NOMO-1 treated with DMSO at 0.1 percent for 48 hours (cell line): Measurements from ENCODE around the gene ERC2.
A peak's percentile ranks its signal among the peaks of the same experiment; 100 is the strongest.

Experiments used
- DNase-seq: peaks from one replicate; lab custom pipeline; 2025; ENCODE audit not compliant: unreplicated experiment; lab: John Stamatoyannopoulos, UW

The ERC2 gene

DNA sequence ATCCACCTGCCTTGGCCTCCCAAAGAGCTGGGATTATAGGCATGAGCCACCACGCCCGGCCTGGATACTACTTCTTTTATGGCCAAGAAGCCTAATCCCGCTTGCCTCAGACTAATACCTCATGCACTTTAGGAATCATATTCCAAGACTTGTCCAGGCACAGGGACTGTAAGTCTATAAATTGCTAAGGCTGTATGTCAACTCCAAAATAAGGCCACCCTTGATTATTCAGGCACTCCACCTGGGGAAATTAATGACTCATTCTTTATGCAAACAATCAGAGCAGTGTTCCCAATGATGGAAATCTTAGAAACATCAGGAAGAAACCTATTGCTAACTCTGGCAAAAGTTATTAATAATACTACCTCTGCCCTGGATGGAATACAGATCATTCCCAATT is 98.4 kb downstream of the ERC2 start:
- DNase-seq: no peak

DNA sequence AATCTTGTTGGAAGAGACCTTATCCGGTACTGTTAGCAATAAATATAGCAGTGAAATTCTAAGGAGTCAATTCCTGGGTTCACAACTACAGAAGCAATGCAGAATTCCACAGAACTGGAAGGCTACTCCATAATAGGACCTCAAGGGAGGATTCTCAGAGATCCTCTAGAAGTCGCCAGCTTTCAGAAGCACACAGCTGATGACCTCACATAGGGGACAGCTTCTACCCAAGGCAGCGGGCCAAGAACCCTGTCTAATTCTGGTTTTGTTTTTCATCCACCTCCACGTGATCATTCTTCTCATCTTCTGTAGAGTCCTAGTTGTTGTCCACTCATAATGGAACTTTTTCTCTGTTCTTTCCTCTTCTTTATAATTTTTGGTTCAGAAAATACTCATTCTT is 99.4 kb downstream of the ERC2 start:
- DNase-seq: no peak

DNA sequence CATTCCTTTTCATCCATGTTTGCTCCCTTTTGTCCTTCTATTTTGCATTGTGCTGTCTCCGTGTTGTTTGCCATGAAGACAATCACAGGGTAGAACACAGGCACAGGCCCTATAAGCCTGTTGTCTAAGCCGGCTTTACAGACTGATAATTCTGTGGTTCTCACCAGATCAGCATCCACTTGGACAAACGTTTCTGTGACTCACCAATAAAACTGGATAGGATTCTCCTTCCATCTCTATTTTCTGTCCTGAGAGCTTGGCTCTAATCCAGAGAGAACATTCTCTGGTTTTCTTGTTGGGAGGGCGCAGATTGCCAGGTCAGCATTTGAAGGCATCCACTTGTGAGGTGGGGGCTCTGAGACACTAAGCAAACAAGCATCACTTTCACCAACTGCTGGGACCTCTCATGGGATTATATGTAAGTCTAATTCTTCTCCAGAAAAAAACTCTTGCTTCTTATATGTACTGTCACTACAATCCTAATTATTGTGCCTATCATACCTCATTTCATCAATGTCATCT is 101.6 kb downstream of the ERC2 start:
- no peak for DNase-seq

DNA sequence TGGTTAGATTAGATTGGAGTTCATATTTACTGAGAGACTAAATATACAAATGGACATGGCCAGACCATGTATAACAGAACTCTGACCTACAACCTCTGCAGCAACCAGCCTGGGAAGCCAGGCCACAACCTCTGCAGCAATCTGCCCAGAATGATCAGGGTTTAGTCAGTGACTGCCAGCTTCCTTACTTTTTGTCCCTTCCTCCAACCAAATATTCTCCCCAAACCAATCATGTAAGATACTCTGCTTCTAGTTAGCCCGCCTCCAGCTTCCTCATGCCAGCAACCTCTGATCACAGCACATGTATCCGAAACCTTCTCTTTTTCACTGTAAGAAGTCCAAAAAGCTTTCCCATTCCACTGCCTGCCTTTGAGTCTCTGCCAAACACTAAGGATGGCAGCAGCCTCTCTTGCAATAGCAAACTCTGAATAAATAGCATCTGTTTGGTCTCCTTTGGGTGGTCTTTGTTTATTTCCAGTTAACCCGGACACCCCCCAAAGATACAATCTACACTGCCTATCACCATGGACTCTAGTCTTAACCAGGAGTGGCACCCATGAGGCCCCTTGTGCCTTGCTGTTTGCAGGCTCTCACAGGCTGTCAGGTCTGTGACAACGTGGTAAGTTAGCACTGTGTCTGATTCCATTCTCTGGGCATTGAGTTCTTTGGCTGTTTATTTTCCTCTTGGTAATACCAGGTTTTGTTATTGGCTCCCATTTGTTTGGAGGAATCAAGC is 102.2 kb downstream of the ERC2 start:
- DNase-seq: no peak

DNA sequence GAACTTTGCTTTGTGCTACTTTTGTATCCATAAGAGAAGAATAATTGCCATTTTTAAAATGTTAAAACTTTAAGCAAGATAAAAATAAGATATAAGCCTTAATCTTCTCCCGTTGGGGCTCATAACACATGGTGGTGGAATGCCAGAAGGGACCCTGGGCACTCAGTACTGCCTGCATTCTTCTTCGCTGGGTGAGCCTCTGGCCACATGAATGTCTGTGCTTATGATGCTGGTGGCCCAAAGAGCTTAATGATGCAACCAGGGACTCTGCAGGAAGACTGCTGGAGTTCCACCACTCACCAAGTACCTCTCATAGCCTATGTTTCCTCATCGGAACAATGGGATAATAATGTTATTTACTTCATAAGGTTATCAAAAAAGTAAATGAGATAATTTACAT is 103.6 kb downstream of the ERC2 start:
- DNase-seq: no peak

DNA sequence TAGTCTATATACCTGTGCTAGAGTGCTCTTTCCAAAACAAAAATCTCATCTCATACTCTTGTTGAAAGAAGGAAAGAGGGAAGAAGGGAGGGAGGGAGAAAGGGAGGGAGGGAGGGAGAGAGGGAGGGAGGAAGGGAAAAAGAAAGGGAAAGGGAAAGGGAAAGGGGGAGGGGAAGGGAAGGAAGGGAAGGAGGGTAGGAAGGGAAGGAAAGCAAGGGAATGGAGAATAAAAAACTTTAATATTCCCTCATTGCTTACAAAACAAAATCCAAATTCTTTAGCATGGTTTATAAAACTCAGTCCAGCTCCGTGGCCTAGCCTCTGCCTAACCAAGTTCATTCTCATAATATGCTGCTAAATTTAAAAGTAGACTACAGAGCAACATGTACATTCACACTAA is 104.5 kb downstream of the ERC2 start:
- DNase-seq: no peak

DNA sequence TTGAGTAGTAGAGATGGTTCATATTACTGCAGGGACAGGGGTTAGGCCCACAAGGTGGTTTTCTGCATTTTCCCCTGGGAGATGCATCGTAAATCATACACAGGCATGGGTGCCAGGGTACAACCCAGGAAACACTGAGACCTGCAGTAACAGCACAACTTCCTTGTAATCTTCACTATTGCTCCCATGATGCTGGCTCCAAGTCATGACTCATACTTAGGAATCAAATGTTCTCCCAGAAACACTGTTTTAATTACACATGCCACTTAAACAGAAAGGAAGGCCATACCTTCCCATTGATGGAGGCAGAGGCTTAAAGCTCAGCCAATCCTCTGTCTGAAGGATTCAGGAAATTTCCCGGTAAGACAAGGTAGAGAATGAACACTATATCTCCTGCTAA is 106.5 kb downstream of the ERC2 start:
- no peak for DNase-seq

DNA sequence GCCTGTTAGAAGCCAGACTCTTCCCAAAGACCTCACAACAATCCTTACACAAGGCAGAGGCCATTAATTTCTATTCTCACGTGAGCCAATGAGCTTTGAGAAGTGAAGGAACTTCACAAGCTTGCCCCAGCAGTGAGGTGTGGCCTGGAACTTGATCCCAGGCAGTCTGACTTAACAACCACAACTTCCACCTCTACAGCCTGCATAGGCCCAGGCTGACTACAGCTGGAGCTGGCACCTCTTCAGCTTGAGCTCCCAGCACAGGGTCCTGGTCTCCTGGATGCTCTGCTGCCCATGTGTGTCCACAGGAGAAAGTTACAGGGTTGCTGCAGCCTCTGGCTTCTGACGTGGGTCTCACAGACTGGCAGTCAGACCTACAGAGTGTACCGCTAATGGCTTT is 111.0 kb downstream of the ERC2 start:
- no peak for DNase-seq

DNA sequence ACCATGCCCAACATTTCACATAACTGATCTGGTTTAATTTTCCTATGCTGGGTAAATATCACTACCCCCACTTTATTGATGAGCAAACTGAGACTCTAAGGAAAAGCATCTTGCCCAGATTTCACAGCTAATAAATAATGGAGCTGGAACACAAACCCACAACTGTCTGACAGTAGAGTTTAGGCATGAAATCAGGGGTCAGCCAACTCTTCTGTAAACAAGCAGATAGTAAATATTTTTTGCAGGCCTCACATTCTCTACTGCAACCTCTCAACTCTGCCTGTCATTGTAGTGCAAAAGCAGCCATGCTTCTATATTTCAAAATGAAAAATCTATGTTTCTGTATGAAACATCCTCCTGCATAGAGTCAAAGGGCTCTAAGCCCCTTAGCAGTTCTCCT is 111.5 kb downstream of the ERC2 start:
- no peak for DNase-seq

DNA sequence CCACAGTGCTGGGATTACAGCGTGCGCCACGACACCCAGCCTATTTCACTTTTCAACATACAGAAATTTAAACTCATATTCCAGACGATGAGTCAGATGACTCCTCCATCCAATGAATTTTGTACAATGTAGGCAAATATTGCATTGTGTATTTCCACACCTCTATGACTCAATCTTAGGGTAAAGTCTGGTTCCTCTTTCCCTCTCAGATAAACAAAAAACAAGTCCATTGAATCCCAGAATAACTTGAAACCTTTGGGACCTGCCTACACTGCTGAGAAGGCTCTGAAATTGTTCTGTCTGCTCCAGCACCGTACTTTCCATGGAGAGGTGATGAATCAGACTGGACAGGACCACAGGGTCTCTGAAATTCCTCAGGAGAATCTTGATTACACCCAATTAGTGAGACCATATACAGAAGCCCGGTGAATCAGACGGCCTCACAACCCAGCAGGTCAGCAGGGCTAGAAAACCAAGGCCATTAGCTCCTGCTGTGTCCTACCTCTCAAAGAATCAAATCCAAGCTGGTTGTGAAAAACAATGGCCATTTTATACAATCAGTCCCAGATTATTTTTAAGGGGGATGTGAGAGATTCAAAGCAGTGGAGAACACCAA is 112.6 kb downstream of the ERC2 start:
- peak; percentile 76 for DNase-seq

DNA sequence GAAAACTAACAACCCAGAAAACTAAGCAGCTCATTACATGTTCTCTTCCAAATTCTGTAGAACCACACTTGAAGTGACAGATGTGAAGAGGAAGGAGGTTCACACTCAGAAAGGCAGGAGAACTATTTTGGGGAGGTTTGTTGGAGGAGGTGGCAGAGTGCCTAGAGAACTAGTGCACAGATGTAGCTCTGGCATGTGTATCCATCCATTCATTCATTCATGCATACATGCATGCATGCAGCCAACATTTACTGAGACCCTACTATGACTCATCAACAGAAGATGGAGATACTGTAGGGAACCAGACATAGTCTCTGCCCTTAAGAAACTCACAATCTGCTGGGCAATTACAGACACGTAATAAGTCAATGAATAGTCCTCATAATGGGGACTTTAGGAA is 116.7 kb downstream of the ERC2 start:
- DNase-seq: no peak

DNA sequence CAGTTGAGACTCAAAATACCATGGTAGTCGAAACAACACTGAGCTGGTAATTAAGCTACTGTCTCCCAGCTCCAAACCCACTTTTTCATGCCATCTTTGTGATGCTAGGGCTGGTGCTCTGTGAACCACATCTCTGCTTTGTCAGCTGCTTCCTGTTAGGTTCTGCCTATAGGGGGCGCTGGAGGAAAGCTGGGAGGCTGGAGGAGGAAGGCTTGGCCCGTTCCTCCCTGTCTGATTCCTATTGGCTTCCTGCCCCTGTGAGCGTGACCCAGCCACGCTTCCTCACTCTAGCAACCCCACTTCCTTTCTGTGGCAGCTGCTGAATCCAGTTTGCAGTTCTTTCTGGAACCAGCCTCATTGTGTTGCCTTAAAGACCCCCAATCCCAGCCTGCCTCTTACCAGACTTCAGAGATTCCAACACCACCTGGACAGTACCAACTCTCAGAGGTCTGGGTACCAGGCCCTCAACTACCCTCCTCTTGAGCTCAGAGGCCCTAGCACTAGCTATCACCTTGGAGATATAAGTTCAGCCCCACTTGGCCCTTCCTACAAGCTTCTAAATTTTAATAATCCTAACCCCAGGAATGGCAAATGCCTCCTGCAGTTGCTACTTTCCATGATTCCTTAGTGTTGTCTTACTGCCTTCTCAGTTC is 120.9 kb downstream of the ERC2 start:
- peak; percentile 74 for DNase-seq

DNA sequence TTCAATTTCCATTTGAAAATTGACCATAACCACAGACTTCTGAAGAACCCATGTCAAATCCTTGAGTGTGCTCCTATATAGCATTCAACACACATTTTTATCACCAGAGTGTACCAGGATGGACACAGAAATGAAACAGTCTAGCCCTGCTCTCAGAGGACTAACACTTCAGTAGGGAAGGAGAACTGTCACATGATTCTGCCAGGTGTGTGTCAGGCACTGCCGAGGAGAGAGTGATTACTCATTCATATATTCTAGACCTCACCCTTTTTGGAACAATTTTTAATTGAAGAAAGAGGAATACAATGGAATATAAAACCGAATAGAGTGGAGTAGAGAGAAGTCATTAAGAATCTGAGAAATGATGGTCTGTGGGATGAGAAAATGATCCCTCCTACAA is 125.8 kb downstream of the ERC2 start:
- no peak for DNase-seq

DNA sequence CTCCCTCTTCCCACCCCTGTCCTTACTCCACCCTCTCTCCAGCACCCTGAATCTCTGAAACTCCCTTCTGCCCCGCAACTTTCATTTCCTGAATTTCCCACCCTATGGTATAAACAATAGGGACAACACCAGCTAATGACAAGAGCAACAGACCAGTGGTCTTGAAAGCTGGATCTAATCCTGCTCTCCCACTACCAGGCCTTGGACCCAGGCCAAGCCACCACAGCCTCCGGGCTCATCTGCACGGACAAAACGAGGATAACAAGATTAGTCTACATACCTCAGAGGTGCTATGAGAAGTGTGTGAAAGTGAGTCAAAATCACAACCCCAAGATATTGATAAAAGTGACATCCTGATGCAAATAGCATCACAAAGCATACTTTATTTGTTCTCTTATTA is 128.6 kb downstream of the ERC2 start:
- DNase-seq: no peak

DNA sequence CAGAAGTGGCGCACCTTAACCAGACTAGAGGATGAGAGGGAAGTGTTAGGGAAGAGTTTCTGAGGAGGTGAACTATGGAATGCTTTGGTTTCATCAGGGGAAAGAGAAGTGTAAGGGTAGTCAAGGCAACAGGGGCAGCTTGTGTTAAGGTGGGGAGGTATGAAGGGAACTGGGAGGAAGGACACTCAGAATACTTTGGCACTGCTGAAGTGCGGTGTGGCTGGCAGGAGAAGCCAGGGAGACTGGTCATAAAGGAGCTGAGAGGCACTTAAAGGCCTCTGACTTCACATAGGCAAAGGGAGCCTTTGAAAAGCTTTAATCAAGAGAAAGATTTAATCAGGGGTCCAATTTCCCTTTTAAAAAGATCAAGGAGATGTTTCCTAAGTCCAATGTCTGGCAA is 129.0 kb downstream of the ERC2 start:
- no peak for DNase-seq

DNA sequence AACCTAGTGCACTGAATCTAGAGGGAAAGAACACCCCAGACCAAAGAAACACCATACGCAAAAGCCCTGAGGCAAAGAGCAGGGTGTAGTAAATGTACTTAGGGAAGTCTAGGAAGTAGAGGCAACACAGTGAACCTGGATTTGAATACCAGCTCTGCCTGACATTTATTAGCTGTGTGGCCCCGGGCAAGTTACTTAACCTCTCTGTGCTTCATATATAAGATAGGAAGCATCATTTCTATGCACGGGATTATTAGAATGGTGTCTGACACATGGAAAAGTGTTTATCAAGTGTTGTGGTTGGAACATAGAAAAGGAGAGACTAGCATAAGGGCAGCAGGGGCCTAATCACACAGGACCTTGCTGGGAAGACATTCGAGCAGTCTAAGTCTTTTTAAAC is 132.2 kb downstream of the ERC2 start:
- DNase-seq: no peak

DNA sequence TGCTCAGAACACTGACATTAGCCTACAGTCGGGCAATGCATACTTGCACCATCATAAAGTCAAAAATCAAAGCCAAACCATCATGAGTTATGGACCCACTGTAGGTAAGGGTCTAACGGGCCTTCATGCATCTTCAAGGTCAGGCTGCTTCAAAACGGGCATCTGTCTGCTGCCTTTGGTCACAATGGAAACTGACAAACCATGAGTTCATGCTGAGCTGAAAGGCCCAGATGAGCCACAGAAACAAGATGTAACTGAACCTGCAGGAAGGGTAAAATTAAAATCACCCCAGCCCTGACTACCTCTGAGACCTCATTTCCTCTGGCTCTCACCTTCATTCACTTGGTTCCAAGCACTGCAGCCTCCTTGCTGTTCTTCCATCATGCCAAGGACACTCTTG is 143.8 kb downstream of the ERC2 start:
- no peak for DNase-seq

DNA sequence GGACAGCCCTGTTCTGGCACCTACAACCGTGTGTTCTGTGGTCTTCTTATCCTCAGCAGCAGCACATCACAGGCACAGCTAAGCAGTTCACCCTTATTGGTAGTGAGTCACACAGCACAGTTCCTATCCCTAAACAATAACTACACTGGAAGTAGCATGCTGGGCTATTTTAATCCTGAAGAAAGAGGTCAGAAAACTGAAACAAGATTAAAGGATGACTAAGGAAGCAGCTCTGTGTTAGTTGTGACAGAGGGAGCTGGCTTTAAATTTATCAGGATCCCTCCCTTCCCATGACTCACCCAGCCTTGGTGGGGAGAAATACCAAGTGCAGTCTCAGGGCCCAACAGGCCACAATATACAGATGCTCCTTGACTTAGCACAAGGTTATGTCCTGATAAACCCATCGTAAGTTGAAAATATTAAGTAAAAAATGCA is 144.3 kb downstream of the ERC2 start:
- no peak for DNase-seq

DNA sequence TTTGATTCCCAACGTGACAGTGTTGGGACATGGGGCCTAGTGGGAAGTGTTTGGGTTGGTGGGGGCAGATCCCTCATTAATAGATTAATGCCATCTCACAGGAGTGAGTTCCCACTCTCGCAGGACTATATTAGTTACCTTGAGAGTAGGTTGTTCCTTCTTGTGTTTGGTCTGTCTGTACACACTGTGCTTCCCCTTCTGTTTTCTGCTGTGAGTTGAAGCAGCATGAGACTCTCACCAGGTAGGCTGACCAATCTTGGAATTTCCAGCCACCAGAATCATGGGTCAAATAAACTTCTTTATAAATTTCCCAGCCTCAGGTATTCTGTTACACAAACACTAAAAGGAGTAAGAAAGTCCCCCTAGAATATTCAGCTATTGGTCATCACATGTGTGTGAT is 145.4 kb downstream of the ERC2 start:
- no peak for DNase-seq

DNA sequence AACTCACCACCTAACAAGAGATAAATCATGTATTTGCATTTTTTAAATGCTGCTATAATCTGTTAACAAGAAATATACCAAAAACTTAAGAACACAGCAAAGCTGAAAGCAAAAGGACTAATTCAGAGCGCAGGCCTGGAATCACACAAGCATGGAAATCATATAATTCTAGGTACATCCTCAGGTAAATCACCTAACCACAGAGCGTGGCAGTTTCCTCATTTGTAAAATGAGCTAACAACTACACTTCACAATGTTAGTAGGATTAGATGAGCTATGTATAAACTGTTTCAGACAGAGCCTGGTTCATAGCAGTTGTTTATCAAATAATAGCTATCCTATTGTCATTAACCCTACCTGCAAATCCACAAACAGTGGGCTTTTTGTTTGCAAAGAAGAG is 146.4 kb downstream of the ERC2 start:
- DNase-seq: no peak

DNA sequence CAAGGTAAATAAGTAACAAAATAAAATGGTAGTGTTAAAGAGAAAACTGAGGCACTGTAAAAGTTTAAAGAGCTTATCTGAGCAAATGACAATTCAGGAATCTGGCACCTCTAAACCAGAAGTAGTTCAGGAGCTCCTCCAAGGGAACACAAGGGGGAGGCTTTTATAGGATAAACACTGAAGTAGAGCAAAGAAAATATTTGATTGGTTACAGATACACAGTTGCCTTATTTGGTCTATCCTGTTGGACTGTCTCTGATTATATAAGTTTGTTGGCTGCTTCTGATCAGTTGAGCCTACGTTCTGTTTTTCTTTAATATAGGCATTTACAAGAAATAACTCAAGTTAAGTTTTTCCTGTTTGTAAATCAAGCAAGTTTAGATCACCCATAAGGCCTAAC is 146.9 kb downstream of the ERC2 start:
- DNase-seq: no peak

DNA sequence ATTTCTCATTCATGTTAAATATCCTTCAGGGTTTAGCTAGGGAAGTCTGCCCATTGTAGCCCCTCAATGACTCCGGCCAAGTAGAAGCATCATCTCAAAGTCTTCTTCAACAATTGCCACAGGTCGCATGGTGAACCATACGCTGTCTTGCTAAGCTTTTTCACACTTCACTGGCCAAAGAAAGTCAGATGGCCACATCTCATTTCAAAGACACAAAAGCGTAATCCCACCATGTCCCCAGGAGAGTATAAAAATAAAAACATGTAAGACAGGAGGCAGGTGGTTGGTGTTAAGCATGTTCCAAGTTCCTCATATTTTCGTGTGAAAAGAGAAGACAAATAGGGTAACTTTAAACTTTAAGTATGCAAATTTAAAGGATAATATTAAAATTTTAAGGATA is 147.4 kb downstream of the ERC2 start:
- no peak for DNase-seq
